DMS79 treated with DMSO at 0.1 percent for 48 hours (cell line): Measurements from ENCODE around the gene KRTAP5-7.
"Not testable (repeated sequence)": the region's sequence is repeated elsewhere in the genome, so short reads cannot be mapped to it uniquely, and the experiment has no call there.

ENCODE experiments used
- DNase-seq: peaks from one replicate; lab custom pipeline; 2025; lab: John Stamatoyannopoulos, UW

The KRTAP5-7 gene

DNA sequence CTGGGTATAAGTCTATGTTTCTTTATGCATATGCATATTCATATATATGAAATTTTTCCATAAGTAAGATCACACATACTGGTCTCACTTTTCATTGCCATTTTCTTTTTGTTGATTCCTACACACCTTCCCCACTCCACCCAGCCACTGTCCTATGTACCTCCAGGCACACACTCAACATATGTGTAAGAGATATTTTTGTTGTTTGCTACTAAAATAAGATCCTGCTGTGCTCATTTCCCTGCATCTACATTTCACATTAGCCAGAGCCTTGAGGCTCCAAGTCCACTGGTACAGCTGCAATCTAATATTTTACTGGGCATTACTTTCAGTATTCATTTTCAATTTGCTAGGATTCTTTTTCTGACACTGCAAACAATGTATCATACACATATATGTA lies 30.2 kb downstream of the KRTAP5-7 start:
- no peak for DNase-seq

DNA sequence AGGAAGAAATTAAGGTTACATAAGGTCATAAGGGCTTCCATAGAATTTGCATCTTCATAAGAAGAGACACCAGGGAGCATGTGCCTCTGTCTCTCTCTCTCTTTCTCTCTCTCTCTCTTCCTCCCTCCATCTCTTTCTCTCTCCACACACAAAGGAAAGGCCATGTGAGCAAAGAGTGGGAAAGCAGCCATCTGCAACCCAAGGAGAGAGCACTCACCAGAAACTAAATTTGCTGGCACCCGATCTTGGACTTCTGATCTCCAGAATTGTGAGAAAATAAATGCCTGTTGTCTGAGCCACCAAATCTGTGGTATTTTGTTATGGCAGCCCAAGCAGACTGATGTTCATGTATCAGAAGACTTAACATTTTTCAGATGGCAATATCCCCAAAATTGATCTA lies 31.9 kb downstream of the KRTAP5-7 start:
- DNase-seq = no peak

GRCh38 chr11:71562120-71562519 lies 35.1 kb downstream of the KRTAP5-7 start:
- no peak for DNase-seq

DNA sequence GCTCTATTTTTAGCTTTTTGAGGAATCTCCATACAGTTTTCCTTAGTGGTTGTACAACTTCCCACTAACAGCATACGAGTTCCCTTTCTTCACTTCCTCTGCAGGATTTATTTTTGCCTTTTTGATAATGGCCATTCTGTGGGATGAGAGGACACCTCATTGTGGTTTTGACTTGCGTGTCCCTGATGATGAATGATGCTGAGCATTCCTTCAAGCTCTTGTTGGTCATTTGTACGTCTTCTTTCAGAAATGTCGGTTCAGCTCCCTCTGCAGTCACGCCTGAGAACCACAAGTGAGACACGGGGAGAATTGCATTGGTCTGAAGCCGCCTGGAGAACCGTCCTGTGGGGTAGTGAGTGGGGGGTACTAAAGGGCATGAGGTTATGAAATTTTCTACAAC lies 36.3 kb downstream of the KRTAP5-7 start:
- no peak for DNase-seq

GRCh38 chr11:71564430-71564829 lies 37.4 kb downstream of the KRTAP5-7 start:
- DNase-seq = no peak

DNA sequence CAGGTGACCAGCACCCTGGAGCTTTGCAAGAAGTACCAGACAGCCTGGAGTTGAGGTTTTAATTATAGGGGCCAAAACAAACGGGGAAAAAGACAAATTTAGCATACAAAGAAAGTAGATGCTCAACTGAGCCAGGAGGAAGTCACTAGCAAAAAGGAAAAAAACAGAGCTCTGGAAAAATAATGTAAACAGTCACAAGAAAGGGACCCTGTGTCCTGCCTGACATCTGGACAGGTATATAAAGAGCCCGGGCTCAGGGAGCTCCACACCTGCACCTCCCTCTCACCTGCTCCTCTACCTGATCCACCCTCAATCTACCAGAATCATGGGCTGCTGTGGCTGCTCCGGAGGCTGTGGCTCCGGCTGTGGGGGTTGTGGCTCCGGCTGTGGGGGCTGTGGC lies 38.2 kb downstream of the KRTAP5-7 start, which contains the start of gene KRTAP5-10:
TSS of gene KRTAP5-10 (plus strand) at position 301 of the 400 bp plus-strand sequence. CDS start at position 326, 25 bp downstream.
- DNase-seq = no peak

DNA sequence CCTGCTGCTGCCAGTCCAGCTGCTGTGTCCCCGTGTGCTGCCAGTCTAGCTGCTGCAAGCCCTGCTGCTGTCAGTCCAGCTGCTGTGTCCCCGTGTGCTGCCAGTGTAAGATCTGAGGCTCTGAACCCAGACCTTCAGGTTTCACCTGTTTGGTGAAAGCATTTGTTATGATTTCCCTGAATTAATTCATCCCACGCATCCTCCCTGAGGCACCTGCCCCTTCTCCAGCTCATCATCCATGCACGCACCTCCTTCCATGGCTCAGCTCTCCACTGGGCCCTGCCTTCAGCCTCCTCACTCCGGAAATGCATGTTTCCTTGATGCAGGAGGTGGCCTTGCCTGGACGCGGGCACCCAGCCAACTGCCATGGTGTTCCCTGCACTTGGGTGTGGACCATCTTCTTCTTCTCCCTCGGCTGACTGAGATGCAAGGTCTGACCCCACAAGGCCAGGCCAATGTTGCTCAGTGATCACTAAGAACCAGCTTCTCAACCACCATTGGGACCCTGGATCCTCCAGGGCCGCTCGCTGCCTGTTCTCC lies 39.1 kb downstream of the KRTAP5-7 start:
- DNase-seq = no peak

GRCh38 chr11:71566626-71567599 lies 39.8 kb downstream of the KRTAP5-7 start:
- DNase-seq = not testable (repeated sequence)

DNA sequence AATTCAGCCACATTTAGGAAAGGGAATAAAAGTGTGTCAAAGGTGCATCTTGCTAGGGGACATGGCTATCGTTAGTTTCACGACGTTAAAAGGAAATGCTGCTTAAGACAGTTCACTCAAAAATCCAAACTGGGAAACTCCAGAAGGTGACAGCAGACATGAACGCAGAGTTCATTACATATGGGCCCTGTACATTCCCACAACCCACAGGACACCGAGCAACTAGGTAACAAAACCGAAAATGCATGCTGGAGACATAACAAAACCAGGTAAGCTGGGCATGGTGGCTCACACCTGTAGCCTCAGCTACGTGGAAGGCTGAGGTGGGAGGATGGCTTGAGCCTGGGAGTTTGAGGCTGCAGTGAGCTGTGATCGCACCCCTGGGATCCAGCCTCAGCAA lies 40.6 kb downstream of the KRTAP5-7 start:
- DNase-seq = not testable (repeated sequence)

GRCh38 chr11:71568704-71569349 lies 41.8 kb downstream of the KRTAP5-7 start:
- DNase-seq = no peak

GRCh38 chr11:71571101-71571850 lies 44.2 kb downstream of the KRTAP5-7 start:
- DNase-seq = not testable (repeated sequence)

DNA sequence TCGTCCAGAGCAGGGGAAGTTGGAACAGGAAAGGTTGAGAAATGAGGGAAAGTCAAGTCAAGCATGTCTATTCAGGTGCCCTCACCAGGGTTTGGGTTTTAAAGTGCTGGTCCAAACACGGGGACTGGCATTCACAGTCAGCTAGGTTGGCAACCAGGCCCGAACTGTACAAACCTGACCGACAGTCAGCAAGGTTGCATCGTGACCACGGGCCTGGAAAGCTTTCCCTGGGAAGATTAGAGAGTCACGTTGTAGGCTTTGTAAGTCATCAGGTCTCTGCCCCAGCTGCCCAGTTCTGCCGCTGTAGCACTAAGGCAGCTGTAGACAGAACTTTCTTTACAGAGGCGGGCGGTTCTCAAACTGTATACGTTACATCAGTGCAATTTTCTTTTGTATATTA lies 45.7 kb downstream of the KRTAP5-7 start:
- DNase-seq = no peak

GRCh38 chr11:71574418-71574817 lies 47.4 kb downstream of the KRTAP5-7 start:
- no peak for DNase-seq

- DNase-seq = no peak
Measured at GRCh38 chr11:71575723-71576424, 48.8 kb downstream of the KRTAP5-7 start.

- not testable (repeated sequence) for DNase-seq
Measured at GRCh38 chr11:71576688-71577465, 49.8 kb downstream of the KRTAP5-7 start.

DNA sequence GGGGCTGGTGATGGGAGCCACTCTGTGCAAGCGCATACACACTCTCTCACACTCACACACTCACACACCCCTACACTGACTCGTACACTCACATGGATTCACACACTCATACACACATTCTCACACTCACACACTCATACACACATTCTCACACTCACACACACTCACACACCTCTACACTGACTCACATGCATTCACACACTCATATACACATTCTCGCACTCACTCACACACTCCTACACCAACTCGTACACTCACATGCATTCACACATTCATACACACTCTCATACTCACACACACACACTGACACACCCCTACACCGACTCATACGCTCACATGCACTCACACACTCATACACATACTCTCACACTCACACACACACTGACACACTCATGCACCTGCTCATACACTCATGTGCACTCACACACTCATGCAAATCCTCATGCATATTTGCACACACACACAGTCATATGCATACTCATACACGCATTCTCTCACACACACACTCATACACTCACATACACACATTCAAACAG lies 50.5 kb downstream of the KRTAP5-7 start:
- no peak for DNase-seq
